Subcutaneous preadipocyte (primary cell): ENCODE results near the gene OR4F29. TPM values are rescaled to one million over a fixed set of nuclear protein-coding genes. Genes with fewer than 3 reads are reported as not detected.

Experiments used
- total RNA-seq: library from RNA; depleted of rRNA; stranded (reverse); fragments of >200 nt; gene quantifications from 2 replicates; pipeline ENCODE4 v1.2.3, GENCODE V29; 2012

Gene OR4F29
- total RNA-seq: 0.37 and 0.39 TPM in 2 replicates

GRCh38 chr1:451578-451977, at the start of gene OR4F29:
Gene OR4F29, minus strand, starts transcription at chr1:451678. Its CDS starts 0 bp downstream, at chr1:451678.

Other genes starting within 250 kb of the OR4F29 start
- gene OR4F16, start 235.0 kb upstream of the OR4F29 start, total RNA-seq: 0.37 and 0.39 TPM in 2 replicates